Endothelial cell of umbilical vein (primary cell): ENCODE measurements around the gene F2RL1. TPM values are rescaled to one million over a fixed set of nuclear protein-coding genes. Genes with fewer than 3 reads are reported as not detected.
A peak's percentile ranks its signal among the peaks of the same experiment; 100 is the strongest.

Source experiments
- BruUV-seq: library from RNA; stranded (reverse); fragments of 400-500 nt; replicated peaks from 2 replicates; lab custom pipeline; 2021; lab: Mats Ljungman, UMichigan
- CTCF ChIA-PET: fragments of 300-600, 350-600 bp; sonication (Branson Sonifier 250); formaldehyde crosslinking; loops from one replicate; lab custom pipeline; 2021; ENCODE audit warnings: antibody characterized with exemption, inconsistent platforms; lab: Charles Lee
- POLR2A ChIA-PET: fragments of 300-600, 350-600 bp; sonication (Branson Sonifier 250); formaldehyde crosslinking; loops from one replicate; lab custom pipeline; 2021; ENCODE audit warnings: antibody characterized with exemption, inconsistent platforms; lab: Charles Lee
- DNase-seq: peaks from one replicate; pipeline ENCODE4 v3.0.0-alpha.2; 2011; ENCODE audit warnings: low read depth, low spot score
- FAIRE-seq: peaks from 2 replicates; lab custom pipeline; 2011; peaks lifted over from hg19 to GRCh38; lab: Jason Lieb, UNC
- H2AFZ ChIP-seq: 2 replicates; pipeline ENCODE4 v1.6.0; 2012; ENCODE audit warnings: low read depth, low read length, control low read depth, inconsistent platforms
- H3K27ac ChIP-seq: 2 replicates; pipeline ENCODE4 v1.5.1; 2011; ENCODE audit warnings: low read depth, mild to moderate bottlenecking, control low read depth, low read length, moderate library complexity; ENCODE audit not compliant: insufficient read depth
- H3K27me3 ChIP-seq, 2 experiments: 2 replicates each; pipeline versions ENCODE4 v1.6.0 to v1.6.1; 2011; ENCODE audit warnings: low read length in 2 of 2, mixed read lengths in 1 of 2; ENCODE audit not compliant: control insufficient read depth in 2 of 2, insufficient read depth in 2 of 2
- H3K36me3 ChIP-seq, 2 experiments: 2 replicates in 1 of 2; 3 replicates in 1 of 2; pipeline ENCODE4 v1.5.1; 2011; ENCODE audit warnings: low read length in 2 of 2, mild to moderate bottlenecking in 1 of 2, moderate library complexity in 1 of 2; ENCODE audit not compliant: control insufficient read depth in 2 of 2, insufficient read depth in 2 of 2; ENCODE audit errors: extremely low read depth in 1 of 2
- H3K4me1 ChIP-seq: 3 replicates; pipeline ENCODE4 v1.5.1; 2011; ENCODE audit warnings: mild to moderate bottlenecking, low read length; ENCODE audit not compliant: control insufficient read depth, insufficient read depth; ENCODE audit errors: extremely low read depth
- H3K4me2 ChIP-seq: 2 replicates; pipeline ENCODE4 v1.6.1; 2011; ENCODE audit warnings: low read length, control low read depth, mixed read lengths; ENCODE audit not compliant: insufficient read depth
- H3K4me3 ChIP-seq, 3 experiments: fragments of 200-600 bp in 1 of 3; sonication (generic), shearing (Covaris generic) in 1 of 3; replicated peaks in 1 of 3; 2 replicates each; pipeline ENCODE4 v1.5.1; 2011 to 2016; ENCODE audit warnings: control low read depth in 3 of 3, low read length in 3 of 3, mild to moderate bottlenecking in 2 of 3, inconsistent platforms in 1 of 3, low read depth in 1 of 3, moderate library complexity in 1 of 3; ENCODE audit not compliant: insufficient read depth in 1 of 3
- H3K79me2 ChIP-seq: 2 replicates; pipeline ENCODE4 v1.6.0; 2012; ENCODE audit warnings: low read length, inconsistent platforms; ENCODE audit not compliant: control insufficient read depth, insufficient read depth
- H3K9ac ChIP-seq: replicated peaks from 2 replicates; pipeline ENCODE3; 2011; ENCODE audit warnings: low read length, control low read depth; ENCODE audit not compliant: insufficient read depth; ENCODE audit errors: extremely low read depth
- H3K9me1 ChIP-seq: replicated peaks from 3 replicates; pipeline ENCODE4 v1.6.0; 2011; ENCODE audit warnings: mild to moderate bottlenecking, low read length; ENCODE audit not compliant: control insufficient read depth, insufficient read depth; ENCODE audit errors: extremely low read depth
- H3K9me3 ChIP-seq: replicated peaks from 2 replicates; pipeline ENCODE4 v1.5.1; 2012; ENCODE audit warnings: low read length, inconsistent platforms; ENCODE audit not compliant: control insufficient read depth, insufficient read depth
- H4K20me1 ChIP-seq: replicated peaks from 2 replicates; pipeline ENCODE3; 2011; ENCODE audit warnings: mild to moderate bottlenecking, low read length; ENCODE audit not compliant: control insufficient read depth, insufficient read depth; ENCODE audit errors: extremely low read depth
- EZH2 ChIP-seq: IDR thresholded peaks from 2 replicates; pipeline ENCODE4 v1.6.1; 2012; ENCODE audit warnings: borderline replicate concordance, low read depth, mild to moderate bottlenecking, moderate library complexity, low read length, inconsistent platforms; ENCODE audit not compliant: severe bottlenecking
- FOS ChIP-seq: IDR thresholded peaks from 2 replicates; pipeline ENCODE4 v1.6.1; 2011; ENCODE audit warnings: mild to moderate bottlenecking, low read length, moderate library complexity, borderline replicate concordance; ENCODE audit not compliant: insufficient read depth
- GATA2 ChIP-seq: IDR thresholded peaks from 2 replicates; pipeline ENCODE4 v1.7.0; 2011; ENCODE audit warnings: low read depth, mild to moderate bottlenecking, moderate library complexity, mixed read lengths, low read length; ENCODE audit not compliant: insufficient read length, insufficient read depth
- JUN ChIP-seq: IDR thresholded peaks from 2 replicates; pipeline ENCODE4 v1.6.1; 2011; ENCODE audit warnings: borderline replicate concordance, low read depth; ENCODE audit not compliant: insufficient read length, insufficient read depth
- MYC ChIP-seq: IDR thresholded peaks from one replicate; pipeline ENCODE4 v1.6.1; 2011; ENCODE audit warnings: mild to moderate bottlenecking, low read depth, low read length
- POLR2A ChIP-seq: IDR thresholded peaks from 2 replicates; pipeline ENCODE4 v1.6.1; 2012; ENCODE audit warnings: low read depth, mild to moderate bottlenecking, control low read depth, low read length
- POLR2AphosphoS5 ChIP-seq: IDR thresholded peaks from 2 replicates; pipeline ENCODE4 v1.6.1; 2012; ENCODE audit warnings: low read depth, mild to moderate bottlenecking, control low read depth, low read length, moderate library complexity; ENCODE audit not compliant: insufficient read depth
- dilution Hi-C: fragments of 300-500 bp; cut with MboI; formaldehyde crosslinking; loops from one replicate; pipeline ENCODE4 v1.15.0; 2019; ENCODE audit warnings: low sequenced_read_pairs; ENCODE audit not compliant: extremely low pct_ligation_motif_present
- intact Hi-C: fragments of 100-400 bp; cut with micrococcal nuclease; formaldehyde crosslinking; loops from one replicate; pipeline ENCODE4 v1.10.0; 2022
- polyA plus RNA-seq, 4 experiments: library from polyadenylated mRNA; depleted of rRNA in 3 of 4; stranded (reverse) in 3 of 4; unstranded in 1 of 4; fragments of >200 nt; gene quantifications; 2 replicates each; pipeline versions ENCODE4 v1.2.1 to v1.2.3, GENCODE V29; 2011 to 2012; ENCODE audit warnings: missing spikeins in 1 of 4
- total RNA-seq: library from RNA; stranded (reverse); gene quantifications from 2 replicates; pipeline ENCODE4 v1.2.3, GENCODE V29; 2021
- TF ChIP-seq, protein P1 (sequence below): IDR thresholded peaks from 2 replicates; pipeline ENCODE4 v1.6.1; 2011; ENCODE audit not compliant: insufficient read depth, insufficient read length
- TF ChIP-seq, protein P2 (sequence below), 2 donors: IDR thresholded peaks; 1 replicate in 1 of 2; 2 replicates in 1 of 2; pipeline ENCODE4 v1.5.1; 2011; ENCODE audit warnings: low read length in 2 of 2, mild to moderate bottlenecking in 2 of 2, moderate library complexity in 2 of 2, control low read depth in 1 of 2, inconsistent platforms in 1 of 2, low read depth in 1 of 2; ENCODE audit not compliant: insufficient read depth in 1 of 2; ENCODE audit errors: extremely low read depth in 1 of 2

The F2RL1 gene
- total and polyA plus RNA-seq, 2 donors (not counting 3 experiments of a cell fraction or from before 2014, with no cell fraction given): 21.8 to 21.9 TPM

DNA sequence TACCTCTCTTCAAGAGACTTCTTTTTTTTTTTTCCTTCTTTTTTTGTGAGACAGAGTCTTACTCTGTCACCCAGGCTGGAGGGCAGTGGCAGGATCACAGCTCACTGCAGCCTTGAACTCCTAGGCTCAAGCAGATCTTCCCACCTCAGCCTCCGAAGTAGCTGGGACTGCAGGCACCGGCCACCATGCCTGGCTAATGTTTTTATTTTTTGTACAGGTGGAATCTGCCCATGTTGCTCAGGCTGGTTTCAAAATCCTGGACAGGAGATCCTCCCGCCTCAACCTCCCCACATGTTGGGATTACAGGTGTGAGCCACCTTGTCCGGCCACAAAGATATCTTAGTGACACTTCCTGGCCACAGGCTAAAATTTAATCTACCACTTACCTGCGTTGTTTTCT lies 42.9 kb upstream of the F2RL1 start:
- DNase-seq: no peak
- Histone ChIP-seq H3K4me1 (peaks cover 2% of the 10 kb centered on the region), H3K36me3 (no peaks in the 10 kb centered on the region), H3K27me3 (no peaks in the 10 kb centered on the region), H3K4me2 (no peak overlapping the region), H2AFZ (peak overlapping the region; percentile 37), H3K27ac (no peak overlapping the region), H3K4me3 (no peak overlapping the region), H3K9me1 (no peaks in the 10 kb centered on the region), H4K20me1 (no peaks in the 10 kb centered on the region), H3K9ac (no peak overlapping the region), H3K9me3 (no peaks in the 10 kb centered on the region), H3K79me2 (no peaks in the 10 kb centered on the region)
- dilution Hi-C loops: no loop called here
- intact Hi-C loops: loop anchor here (2.0 kb wide), 1 partner anchor 43 kb away; the partner anchor contains the start of gene F2RL1
- FAIRE-seq: no peak
- no TSS peak for BruUV-seq
- no peak for TF ChIP-seq FOS
- TF ChIP-seq POLR2AphosphoS5: no peak
- TF ChIP-seq, protein P1, sequence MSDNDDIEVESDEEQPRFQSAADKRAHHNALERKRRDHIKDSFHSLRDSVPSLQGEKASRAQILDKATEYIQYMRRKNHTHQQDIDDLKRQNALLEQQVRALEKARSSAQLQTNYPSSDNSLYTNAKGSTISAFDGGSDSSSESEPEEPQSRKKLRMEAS: no peak
- TF ChIP-seq MYC: no peak
- TF ChIP-seq, protein P2, sequence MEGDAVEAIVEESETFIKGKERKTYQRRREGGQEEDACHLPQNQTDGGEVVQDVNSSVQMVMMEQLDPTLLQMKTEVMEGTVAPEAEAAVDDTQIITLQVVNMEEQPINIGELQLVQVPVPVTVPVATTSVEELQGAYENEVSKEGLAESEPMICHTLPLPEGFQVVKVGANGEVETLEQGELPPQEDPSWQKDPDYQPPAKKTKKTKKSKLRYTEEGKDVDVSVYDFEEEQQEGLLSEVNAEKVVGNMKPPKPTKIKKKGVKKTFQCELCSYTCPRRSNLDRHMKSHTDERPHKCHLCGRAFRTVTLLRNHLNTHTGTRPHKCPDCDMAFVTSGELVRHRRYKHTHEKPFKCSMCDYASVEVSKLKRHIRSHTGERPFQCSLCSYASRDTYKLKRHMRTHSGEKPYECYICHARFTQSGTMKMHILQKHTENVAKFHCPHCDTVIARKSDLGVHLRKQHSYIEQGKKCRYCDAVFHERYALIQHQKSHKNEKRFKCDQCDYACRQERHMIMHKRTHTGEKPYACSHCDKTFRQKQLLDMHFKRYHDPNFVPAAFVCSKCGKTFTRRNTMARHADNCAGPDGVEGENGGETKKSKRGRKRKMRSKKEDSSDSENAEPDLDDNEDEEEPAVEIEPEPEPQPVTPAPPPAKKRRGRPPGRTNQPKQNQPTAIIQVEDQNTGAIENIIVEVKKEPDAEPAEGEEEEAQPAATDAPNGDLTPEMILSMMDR (IDR thresholded peaks at IDR 0.05; ENCODE audit: extremely low read depth in 1 of 2, insufficient read depth in 1 of 2, low read depth in 1 of 2, low read length in 2 of 2): no peak
- no peak for TF ChIP-seq POLR2A
- no peak for TF ChIP-seq JUN
- no peak for TF ChIP-seq EZH2
- no peak for TF ChIP-seq GATA2
- CTCF ChIA-PET: interaction anchor here (1.2 to 5.9 kb wide), 7 partner anchors 37 to 192 kb away, joined by 3 to 391 read pairs (median 23); partner anchors contain the start of gene F2R
- POLR2A ChIA-PET: no interaction called here
